VCaP (cell line): ENCODE measurements around the gene JAKMIP1.

Experiments
- H3K27ac ChIP-seq: fragments of 450-650 bp; 2 replicates; pipeline ENCODE4 v1.5.1; 2017
- TF ChIP-seq, protein P1 (sequence below): fragments of 450-650 bp; conservative IDR thresholded peaks from 2 replicates; pipeline ENCODE4 v1.5.1; 2017; ENCODE audit warnings: mild to moderate bottlenecking, moderate library complexity

The JAKMIP1 gene

DNA sequence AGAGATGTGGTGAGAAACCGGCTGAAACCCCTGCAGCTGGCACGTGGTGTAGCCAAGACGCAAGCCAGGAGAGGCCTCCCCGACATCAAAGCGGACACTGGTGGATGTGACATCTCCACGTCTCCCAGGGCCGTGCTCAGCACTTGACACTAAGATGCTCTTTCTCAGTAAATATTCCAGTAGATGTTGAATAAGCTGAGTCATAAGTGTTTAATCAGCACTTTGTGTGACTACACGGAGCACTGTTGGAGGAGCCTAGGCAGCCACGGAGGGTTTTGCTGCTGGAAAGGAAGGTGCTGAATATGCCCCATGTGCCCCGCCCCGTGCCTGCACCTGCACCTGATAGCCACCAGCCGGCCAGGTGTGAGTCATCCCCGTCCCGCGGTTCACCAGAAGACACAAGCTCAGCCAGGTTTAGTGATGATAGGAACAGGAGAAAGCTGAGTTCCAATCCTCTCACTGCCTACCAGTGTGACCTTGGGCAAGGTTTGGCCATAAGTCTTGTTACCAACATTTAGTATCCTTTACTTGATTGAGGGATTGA, 153.1 kb downstream of the JAKMIP1 start:
- TF ChIP-seq, protein P1, sequence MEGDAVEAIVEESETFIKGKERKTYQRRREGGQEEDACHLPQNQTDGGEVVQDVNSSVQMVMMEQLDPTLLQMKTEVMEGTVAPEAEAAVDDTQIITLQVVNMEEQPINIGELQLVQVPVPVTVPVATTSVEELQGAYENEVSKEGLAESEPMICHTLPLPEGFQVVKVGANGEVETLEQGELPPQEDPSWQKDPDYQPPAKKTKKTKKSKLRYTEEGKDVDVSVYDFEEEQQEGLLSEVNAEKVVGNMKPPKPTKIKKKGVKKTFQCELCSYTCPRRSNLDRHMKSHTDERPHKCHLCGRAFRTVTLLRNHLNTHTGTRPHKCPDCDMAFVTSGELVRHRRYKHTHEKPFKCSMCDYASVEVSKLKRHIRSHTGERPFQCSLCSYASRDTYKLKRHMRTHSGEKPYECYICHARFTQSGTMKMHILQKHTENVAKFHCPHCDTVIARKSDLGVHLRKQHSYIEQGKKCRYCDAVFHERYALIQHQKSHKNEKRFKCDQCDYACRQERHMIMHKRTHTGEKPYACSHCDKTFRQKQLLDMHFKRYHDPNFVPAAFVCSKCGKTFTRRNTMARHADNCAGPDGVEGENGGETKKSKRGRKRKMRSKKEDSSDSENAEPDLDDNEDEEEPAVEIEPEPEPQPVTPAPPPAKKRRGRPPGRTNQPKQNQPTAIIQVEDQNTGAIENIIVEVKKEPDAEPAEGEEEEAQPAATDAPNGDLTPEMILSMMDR = no peak
- no peak overlapping the region for H3K27ac ChIP-seq

DNA sequence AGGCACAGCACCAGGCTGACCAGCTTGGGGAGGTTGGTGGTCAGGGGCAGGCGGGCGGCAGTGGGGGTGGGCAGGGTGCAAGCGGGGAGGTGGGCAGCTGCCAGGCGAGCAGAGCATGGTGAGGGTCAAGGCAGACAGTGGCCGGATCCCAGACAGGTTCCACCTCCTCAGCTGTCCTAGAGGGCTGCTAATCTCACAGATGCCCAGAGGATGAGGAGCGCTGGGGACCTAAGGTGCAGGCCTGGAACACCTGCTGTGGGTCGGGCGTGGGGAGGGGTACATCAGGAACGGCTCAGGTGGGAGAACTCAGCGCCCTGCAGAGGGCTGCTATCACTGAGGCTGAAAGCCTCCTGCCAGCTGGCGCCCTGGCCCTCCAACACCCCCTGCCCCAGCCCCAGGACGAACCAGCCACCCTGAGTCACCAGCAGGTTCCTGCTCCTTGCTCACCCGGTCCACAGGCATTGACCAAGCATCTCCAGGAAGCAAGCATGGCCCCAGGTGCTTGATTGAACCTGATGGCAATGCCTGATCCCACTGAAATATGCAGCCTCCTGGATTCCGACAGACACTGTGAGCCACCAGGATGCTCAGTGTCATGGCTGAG, 153.7 kb downstream of the JAKMIP1 start:
- no peak overlapping the region for H3K27ac ChIP-seq
- TF ChIP-seq, protein P1 = no peak

DNA sequence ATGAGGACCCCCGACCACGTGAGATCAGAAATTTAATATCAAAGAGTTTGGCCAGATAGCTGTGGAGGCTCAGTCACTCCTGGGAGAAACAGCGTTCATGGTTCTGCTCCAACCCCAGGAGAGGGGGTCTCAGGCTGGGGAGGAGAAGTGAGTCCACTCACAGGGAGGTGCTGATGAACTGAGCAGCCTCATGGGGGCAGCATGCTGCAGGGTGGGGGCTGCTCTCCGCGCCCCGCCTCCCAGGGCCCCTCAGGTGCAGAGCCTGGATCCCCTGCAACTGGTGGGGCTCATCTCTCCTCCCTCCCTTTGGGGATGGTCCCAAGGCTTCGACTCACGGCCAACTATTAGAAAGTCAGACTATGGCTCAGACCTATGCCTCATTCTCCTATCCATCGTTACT, 155.5 kb downstream of the JAKMIP1 start:
- H3K27ac ChIP-seq = no peak overlapping the region
- TF ChIP-seq, protein P1 = no peak

DNA sequence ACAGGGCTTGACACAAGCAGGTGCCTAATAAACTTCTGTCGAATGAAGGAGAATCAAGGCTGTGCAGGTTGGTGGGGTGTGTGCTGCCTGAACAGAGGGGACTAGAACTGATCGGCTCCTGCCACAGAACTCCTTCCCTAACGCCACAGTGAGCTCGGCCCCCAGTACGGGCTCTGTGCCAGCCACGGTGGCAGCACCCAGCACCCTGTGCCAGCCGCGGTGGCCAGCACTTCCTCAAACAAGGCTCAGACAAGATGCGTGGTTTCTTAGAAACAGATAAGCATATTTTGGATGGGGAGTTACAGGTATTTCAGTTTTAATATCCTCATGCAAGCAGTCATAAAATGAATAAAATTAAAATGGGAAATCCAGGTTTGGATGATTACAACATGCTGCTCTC, 156.1 kb downstream of the JAKMIP1 start:
- TF ChIP-seq, protein P1 = no peak
- H3K27ac ChIP-seq = no peak overlapping the region

DNA sequence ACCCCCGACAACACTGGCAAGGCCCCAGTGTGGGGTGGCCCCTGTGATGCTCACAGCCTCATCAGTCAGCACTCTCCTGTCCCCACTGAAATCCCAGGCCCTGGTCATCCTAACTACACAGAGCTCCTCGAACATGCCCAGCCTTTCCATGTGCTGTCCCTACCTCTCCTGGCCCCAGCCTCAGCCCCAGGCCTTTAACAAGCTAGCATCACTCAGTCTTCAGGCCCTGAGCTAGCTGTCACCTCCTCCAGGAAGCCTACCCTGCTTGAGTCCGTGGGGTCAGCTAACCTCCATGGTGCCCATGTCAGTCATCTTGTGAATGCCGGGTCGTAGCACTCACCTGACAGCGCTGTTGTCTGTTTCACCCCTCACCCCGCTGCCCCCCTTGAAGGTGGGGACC, 156.5 kb downstream of the JAKMIP1 start:
- no peak overlapping the region for H3K27ac ChIP-seq
- TF ChIP-seq, protein P1 = no peak

DNA sequence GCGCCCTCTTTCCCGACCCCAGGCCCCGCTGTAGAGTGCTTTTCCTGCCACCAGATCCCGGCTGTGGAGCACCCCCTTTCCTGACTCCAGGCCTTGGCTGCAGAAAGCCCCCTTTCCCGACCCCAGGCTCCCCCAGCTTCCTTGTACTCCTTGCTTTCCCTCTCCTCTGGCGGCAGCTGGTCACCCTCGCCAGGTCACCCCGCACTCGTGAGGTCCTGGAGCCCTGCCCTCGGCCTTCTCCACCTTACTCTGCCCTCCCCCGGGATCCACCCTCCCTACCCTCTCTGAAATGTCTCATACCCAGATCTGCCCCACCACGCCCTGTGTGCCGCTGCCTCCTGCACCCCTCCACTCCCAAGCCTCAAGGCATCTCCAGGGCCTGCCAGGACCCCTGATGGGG, 157.2 kb downstream of the JAKMIP1 start:
- TF ChIP-seq, protein P1 = no peak
- no peak overlapping the region for H3K27ac ChIP-seq

DNA sequence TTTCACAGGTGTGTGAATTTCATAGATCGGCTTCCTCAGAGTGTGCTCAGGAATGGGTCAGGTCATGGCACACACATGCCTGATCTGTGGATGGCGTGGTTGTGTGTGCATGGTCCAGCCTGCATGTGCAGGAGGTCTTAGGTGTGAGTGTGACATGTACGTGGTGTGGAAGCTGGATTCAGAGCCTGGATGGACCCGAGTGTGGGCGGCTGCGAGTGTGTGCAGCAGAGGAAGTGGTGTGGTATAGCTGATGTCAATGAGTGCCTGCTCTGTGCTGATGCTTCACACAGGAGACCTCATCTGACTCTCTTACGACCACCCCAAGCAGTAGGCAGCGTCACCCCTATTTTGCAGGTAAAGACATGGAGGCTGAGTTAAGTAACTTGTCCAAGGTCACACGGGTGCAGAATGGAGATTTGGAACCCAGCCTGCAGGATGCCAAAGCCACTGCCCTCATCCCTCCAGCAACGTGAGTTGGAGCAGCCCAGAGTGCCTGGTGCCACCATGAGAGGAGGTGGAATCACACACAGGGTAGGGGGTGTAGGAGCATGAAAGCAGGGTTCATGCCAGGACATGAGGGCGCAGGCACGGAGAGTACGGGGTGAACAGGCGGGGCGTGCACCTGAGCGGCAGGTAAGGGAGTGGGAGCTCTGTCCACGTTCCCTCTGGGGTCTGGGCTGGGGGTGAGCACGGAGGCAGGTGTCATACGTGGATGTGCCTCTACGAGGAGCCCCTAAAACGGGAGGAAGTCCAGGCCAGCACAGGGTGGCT, 157.9 kb downstream of the JAKMIP1 start:
- TF ChIP-seq, protein P1 = no peak
- H3K27ac ChIP-seq = no peak overlapping the region
